WERI-Rb-1 (cell line): Measurements from ENCODE around the gene GSG1.

Experiments used
- DNase-seq: peaks from one replicate; pipeline ENCODE4 v3.0.0-alpha.2; 2020
- H3K27ac ChIP-seq: fragments of 250-450 bp; sonication (Bioruptor Pico); 2 replicates; pipeline ENCODE4 v1.5.1; 2020; ENCODE audit warnings: mild to moderate bottlenecking, moderate library complexity
- H3K27me3 ChIP-seq: fragments of 250-450 bp; sonication (Bioruptor Pico); 2 replicates; pipeline ENCODE4 v1.5.1; 2021; ENCODE audit warnings: mild to moderate bottlenecking, low read depth, moderate library complexity; ENCODE audit not compliant: insufficient read depth, severe bottlenecking
- H3K36me3 ChIP-seq: fragments of 250-450 bp; sonication (Bioruptor Pico); 2 replicates; pipeline ENCODE4 v1.5.1; 2020; ENCODE audit warnings: mild to moderate bottlenecking, moderate library complexity
- H3K4me3 ChIP-seq: 2 replicates; pipeline ENCODE4 v1.5.1; 2011; ENCODE audit warnings: low read depth, mild to moderate bottlenecking, control low read depth, low read length
- H3K9me3 ChIP-seq: fragments of 250-450 bp; sonication (Bioruptor Pico); 2 replicates; pipeline ENCODE4 v1.5.1; 2021; ENCODE audit warnings: mild to moderate bottlenecking, moderate library complexity; ENCODE audit not compliant: severe bottlenecking
- TF ChIP-seq, protein P1 (sequence below): IDR thresholded peaks from 2 replicates; pipeline ENCODE4 v1.5.1; 2011; ENCODE audit warnings: low read depth, mild to moderate bottlenecking, control low read depth, inconsistent platforms, low read length

The GSG1 gene

DNA sequence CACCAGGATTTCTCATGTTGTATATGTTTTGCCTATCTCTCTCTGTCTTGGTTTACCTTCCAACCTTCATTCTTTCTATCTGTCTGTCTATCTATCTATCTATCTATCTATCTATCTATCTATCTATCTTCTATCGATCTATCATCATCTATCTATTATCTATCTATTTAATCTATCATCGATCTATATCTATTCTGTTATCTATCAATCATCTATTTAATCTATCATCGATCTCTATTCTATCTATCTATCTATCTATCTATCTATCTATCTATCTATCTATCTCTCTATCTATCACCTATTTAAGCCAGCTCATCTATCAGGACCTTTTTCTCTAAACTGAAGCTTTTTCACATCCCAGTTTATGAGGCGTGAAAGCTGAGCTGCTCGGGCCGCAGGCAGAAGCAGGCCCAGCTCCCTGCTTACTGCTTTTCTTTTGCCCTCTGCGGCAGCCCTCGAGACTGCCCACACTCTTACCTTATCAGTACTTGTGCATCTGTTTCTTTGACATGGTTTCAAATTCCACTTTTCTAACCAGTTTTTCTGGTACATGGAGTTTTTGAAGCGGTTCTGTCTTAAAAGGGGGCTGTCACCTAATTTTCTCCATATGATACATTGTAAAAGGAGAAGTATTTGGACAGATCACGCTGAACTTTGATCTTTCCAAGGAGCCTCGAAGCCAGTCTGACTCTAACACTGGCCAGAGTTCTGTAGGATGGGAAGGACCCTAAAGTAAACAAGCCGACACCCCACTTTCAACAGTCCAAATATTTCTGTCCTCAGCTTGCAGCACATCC, 44.4 kb upstream of the GSG1 start:
- DNase-seq, result no peak
- Histone ChIP-seq H3K36me3 (no peaks in the 10 kb centered on the region), H3K27me3 (no peaks in the 10 kb centered on the region)

DNA sequence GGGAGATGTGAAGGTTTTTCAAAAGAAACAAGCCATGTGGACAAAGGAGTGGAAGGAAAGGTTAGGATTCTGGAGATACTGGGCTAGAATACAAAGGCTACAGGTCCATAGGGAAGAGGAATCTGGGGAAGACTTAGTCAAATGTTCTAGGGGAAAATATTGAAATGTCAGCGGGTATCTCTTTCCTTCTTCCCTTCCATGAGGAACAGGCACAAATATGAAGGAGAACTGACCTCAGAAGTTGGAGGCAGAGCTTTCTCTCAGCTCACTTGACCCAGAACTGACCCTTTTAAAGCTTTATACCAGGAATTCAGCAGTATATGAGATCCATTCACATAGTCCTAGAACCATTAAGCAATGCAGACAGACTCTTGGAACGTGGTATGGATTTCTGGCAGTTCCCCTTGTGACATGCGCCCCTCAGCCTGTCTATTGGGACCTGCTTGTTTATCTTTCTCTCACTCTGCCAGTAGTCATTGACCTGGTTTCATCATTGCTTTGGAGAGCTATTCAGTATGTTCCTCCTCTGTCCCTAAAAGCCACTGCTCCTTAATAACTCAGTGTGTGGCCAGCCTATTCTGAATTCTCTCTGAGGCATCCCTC, 43.0 kb upstream of the GSG1 start:
- no peak for DNase-seq
- Histone ChIP-seq H3K27ac (no peak overlapping the region), H3K4me3 (no peak overlapping the region), H3K27me3 (no peaks in the 10 kb centered on the region), H3K36me3 (no peaks in the 10 kb centered on the region), H3K9me3 (no peaks in the 10 kb centered on the region)
- TF ChIP-seq, protein P1, sequence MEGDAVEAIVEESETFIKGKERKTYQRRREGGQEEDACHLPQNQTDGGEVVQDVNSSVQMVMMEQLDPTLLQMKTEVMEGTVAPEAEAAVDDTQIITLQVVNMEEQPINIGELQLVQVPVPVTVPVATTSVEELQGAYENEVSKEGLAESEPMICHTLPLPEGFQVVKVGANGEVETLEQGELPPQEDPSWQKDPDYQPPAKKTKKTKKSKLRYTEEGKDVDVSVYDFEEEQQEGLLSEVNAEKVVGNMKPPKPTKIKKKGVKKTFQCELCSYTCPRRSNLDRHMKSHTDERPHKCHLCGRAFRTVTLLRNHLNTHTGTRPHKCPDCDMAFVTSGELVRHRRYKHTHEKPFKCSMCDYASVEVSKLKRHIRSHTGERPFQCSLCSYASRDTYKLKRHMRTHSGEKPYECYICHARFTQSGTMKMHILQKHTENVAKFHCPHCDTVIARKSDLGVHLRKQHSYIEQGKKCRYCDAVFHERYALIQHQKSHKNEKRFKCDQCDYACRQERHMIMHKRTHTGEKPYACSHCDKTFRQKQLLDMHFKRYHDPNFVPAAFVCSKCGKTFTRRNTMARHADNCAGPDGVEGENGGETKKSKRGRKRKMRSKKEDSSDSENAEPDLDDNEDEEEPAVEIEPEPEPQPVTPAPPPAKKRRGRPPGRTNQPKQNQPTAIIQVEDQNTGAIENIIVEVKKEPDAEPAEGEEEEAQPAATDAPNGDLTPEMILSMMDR, result no peak

More for the DNA sequence above, 44.4 kb upstream of the GSG1 start:
- H3K4me3 ChIP-seq, result no peak overlapping the region
- TF ChIP-seq, protein P1, result no peak
- H3K9me3 ChIP-seq, result no peaks in the 10 kb centered on the region
- H3K27ac ChIP-seq, result no peak overlapping the region

DNA sequence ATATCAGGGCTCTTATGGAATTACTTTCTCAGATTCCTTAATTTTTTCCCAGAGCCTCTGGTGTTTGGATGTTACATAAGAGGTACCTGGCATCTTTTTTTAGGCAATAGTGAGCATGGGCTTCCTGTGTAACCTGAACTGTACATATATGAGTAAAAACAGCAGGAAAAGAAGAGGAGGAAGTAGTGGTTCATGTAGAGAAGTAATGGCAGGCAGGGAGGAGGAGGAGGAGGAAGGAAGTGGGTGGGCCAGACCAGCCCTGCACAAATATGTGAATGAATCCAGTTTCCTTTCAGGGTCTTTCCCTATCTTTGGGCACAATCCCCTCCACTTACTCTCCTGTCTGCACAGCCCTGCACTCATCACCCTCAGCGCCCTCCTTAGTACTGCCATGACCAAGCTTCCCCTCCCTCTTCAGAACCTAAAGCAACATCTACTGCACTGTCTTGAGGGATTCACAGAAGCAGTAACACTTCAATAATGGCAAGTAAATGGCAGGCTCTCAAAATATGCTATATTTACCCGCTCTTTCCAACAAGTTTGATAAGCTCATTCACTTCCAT, 40.9 kb upstream of the GSG1 start:
- TF ChIP-seq, protein P1, result no peak
- no peaks in the 10 kb centered on the region for H3K36me3 ChIP-seq
- DNase-seq, result no peak
- no peaks in the 10 kb centered on the region for H3K9me3 ChIP-seq
- H3K4me3 ChIP-seq, result no peak overlapping the region
- H3K27me3 ChIP-seq, result no peaks in the 10 kb centered on the region
- no peak overlapping the region for H3K27ac ChIP-seq

DNA sequence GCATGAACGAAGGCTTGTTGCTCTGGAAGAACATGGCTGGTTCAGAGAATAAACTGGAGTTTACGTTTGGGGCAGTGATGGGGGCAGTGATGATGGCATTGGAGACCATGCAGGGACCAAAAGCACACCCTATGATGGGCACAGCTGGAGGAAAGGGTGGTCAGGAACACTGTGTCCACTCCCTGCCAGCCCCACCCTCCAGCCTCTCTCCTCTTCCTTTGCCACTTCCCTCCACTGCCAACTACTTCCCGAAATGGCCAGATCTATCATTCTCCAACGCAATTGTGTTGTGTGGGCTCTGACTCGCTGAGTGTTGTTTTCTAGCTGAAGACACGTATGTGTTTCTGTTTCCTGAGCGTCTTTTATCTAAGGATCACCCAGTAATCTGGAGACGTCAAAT, 39.3 kb upstream of the GSG1 start:
- H3K9me3 ChIP-seq, result no peaks in the 10 kb centered on the region
- no peak overlapping the region for H3K27ac ChIP-seq
- no peak overlapping the region for H3K4me3 ChIP-seq
- TF ChIP-seq, protein P1, result no peak
- no peaks in the 10 kb centered on the region for H3K27me3 ChIP-seq
- no peak for DNase-seq
- no peaks in the 10 kb centered on the region for H3K36me3 ChIP-seq

GRCh38 chr12:13141686-13142085, 38.2 kb upstream of the GSG1 start:
- Histone ChIP-seq H3K36me3 (no peaks in the 10 kb centered on the region), H3K27me3 (no peaks in the 10 kb centered on the region), H3K4me3 (no peak overlapping the region), H3K27ac (no peak overlapping the region), H3K9me3 (no peaks in the 10 kb centered on the region)
- TF ChIP-seq, protein P1, result no peak
- no peak for DNase-seq
